Loucy (cell line): ENCODE measurements around the gene PRICKLE2.

Source experiments
- CTCF ChIP-seq: fragments of 200-600 bp; sonication (generic); conservative IDR thresholded peaks from 2 replicates; pipeline ENCODE4 v1.5.1; 2014; ENCODE audit warnings: mild to moderate bottlenecking, antibody characterized with exemption, low read length
- EZH2phosphoT487 ChIP-seq: fragments of 200-600 bp; IDR thresholded peaks from 2 replicates; pipeline ENCODE4 v1.6.1; 2018; ENCODE audit warnings: antibody characterized with exemption, mild to moderate bottlenecking, moderate library complexity, borderline replicate concordance

GRCh38 chr3:64133987-64134386, 91.3 kb downstream of the PRICKLE2 start:
- TF ChIP-seq CTCF (no peak), EZH2phosphoT487 (no peak)
